Fibroblast of lung (primary cell): ENCODE results near the gene SIPA1L3.

Source experiments
- EZH2 ChIP-seq: IDR thresholded peaks from 2 replicates; pipeline ENCODE4 v1.5.1; 2012; ENCODE audit warnings: low read length, control low read depth, mild to moderate bottlenecking; ENCODE audit errors: missing control alignments
- TF ChIP-seq, protein P1 (sequence below), 2 donors: IDR thresholded peaks in 1 of 2; conservative IDR thresholded peaks in 1 of 2; 1 replicate in 1 of 2; 2 replicates in 1 of 2; pipeline ENCODE4 v1.5.1; 2011 to 2012; ENCODE audit warnings: low read length in 2 of 2, control low read depth in 1 of 2, inconsistent platforms in 1 of 2, low read depth in 1 of 2, mild to moderate bottlenecking in 1 of 2

DNA sequence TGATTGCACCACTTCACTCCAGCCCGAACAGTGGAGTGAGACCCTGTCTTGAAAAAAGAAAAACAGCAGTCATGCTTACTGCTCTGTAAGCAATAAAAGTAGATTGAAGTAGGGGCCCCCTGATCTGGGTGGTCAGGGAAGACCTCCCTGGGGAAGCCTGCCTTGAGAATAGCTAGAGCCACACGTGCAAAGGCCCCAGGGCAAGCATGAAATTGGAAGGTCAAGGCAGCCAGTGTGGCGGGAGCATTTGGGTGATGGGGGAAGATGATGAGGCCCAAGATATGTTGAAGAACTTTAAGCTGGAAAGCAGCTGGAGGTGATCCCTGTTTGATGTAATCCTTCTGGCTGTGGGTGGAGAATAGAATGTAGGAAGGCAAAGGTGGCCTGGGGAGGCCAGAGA, 104.4 kb downstream of the SIPA1L3 start:
- TF ChIP-seq, protein P1, sequence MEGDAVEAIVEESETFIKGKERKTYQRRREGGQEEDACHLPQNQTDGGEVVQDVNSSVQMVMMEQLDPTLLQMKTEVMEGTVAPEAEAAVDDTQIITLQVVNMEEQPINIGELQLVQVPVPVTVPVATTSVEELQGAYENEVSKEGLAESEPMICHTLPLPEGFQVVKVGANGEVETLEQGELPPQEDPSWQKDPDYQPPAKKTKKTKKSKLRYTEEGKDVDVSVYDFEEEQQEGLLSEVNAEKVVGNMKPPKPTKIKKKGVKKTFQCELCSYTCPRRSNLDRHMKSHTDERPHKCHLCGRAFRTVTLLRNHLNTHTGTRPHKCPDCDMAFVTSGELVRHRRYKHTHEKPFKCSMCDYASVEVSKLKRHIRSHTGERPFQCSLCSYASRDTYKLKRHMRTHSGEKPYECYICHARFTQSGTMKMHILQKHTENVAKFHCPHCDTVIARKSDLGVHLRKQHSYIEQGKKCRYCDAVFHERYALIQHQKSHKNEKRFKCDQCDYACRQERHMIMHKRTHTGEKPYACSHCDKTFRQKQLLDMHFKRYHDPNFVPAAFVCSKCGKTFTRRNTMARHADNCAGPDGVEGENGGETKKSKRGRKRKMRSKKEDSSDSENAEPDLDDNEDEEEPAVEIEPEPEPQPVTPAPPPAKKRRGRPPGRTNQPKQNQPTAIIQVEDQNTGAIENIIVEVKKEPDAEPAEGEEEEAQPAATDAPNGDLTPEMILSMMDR (conservative IDR thresholded peaks at IDR 0.05 in 1 of 2, IDR thresholded peaks at IDR 0.05 in 1 of 2; ENCODE audit: low read depth in 1 of 2, low read length in 2 of 2): no peak
- no peak for TF ChIP-seq EZH2
